Measurements from ENCODE around the gene OR6C3. TPM values are rescaled to one million over a fixed set of nuclear protein-coding genes. Genes with fewer than 3 reads are reported as not detected.

Gene OR6C3
- total RNA-seq (2022; extraction: Qiagen RNA extraction): not detected in 5 replicates

GRCh38 chr12:55330446-55330845, at the start of gene OR6C3:
Gene OR6C3 (plus strand): TSS chr12:55330746. CDS start chr12:55331701, 955 bp downstream.

GRCh38 chr12:55296469-55296868, 34.1 kb upstream of the OR6C3 start, which contains the start of gene OR6C6:
Gene OR6C6 (minus strand): TSS chr12:55296569. CDS start chr12:55295232, 1,337 bp downstream.

DNA sequence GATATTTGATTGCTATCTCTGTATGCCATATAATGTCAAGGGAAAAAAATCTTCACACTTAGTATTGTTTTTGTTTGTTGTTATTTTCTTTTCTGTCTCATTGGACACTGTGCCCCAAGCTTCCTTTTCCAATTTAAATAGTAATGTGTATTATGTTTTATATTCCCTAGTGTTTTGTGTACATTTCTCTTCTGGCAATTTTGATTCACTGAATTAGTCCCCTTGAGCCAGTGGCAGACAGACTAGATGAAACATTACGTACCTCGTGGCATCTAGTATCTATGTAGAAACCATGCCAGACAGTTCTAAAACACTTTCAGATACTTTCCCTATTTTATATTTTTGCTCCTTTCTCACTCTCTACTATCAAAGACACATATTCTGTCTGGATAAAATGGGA, 16.5 kb upstream of the OR6C3 start, which contains the start of gene OR6C1:
Gene OR6C1 (plus strand): TSS at position 301 of the 400 bp plus-strand sequence. CDS start 6,257 bp downstream, outside the sequence.

GRCh38 chr12:55362675-55363074, 32.1 kb downstream of the OR6C3 start, which contains the start of gene OR6C75:
Gene OR6C75 (plus strand): TSS chr12:55362975. CDS start chr12:55365111, 2,136 bp downstream.

Other genes with a start within 250 kb of the OR6C3 start
- not detected in 5 replicates for gene OR9K2, start 204.3 kb upstream of the OR6C3 start, total RNA-seq (2022; extraction: Qiagen RNA extraction)
- gene OR10A7, start 109.7 kb upstream of the OR6C3 start, total RNA-seq (2022; extraction: Qiagen RNA extraction): not detected in 5 replicates
- not detected in 5 replicates for gene OR6C74, start 86.1 kb upstream of the OR6C3 start, total RNA-seq (2022; extraction: Qiagen RNA extraction)
- gene OR6C6, start 34.2 kb upstream of the OR6C3 start, total RNA-seq (2022; extraction: Qiagen RNA extraction): not detected in 5 replicates
- gene OR6C1, start 16.4 kb upstream of the OR6C3 start, total RNA-seq (2022; extraction: Qiagen RNA extraction): not detected in 5 replicates
- not detected in 5 replicates for gene OR6C75, start 32.2 kb downstream of the OR6C3 start, total RNA-seq (2022; extraction: Qiagen RNA extraction)
- gene OR6C65, start 69.8 kb downstream of the OR6C3 start, total RNA-seq (2022; extraction: Qiagen RNA extraction): not detected in 5 replicates
- not detected in 5 replicates for gene OR6C76, start 95.5 kb downstream of the OR6C3 start, total RNA-seq (2022; extraction: Qiagen RNA extraction)
- gene OR6C2, start 113.3 kb downstream of the OR6C3 start, total RNA-seq (2022; extraction: Qiagen RNA extraction): not detected in 5 replicates
- gene OR6C70, start 139.4 kb downstream of the OR6C3 start, total RNA-seq (2022; extraction: Qiagen RNA extraction): not detected in 5 replicates
- gene OR6C68, start 161.6 kb downstream of the OR6C3 start, total RNA-seq (2022; extraction: Qiagen RNA extraction): not detected in 5 replicates
- not detected in 5 replicates for gene OR6C4, start 218.9 kb downstream of the OR6C3 start, total RNA-seq (2022; extraction: Qiagen RNA extraction)
- not detected in 5 replicates for gene OR2AP1, start 241.7 kb downstream of the OR6C3 start, total RNA-seq (2022; extraction: Qiagen RNA extraction)